ENCODE measurements around the gene JMJD1C.

- TF ChIP-seq CTCF (IDR thresholded peaks at IDR 0.05; ENCODE audit: insufficient read depth, low read length, poor library complexity, severe bottlenecking) (no peak), EZH2phosphoT487 (conservative IDR thresholded peaks at IDR 0.05; ENCODE audit: low read length) (no peak)
These were observed 300.5 kb downstream of the JMJD1C start for GRCh38 chr10:63165249-63165648.

Data from SU-DHL-6 (cell line).